GM23248 (cell line): ENCODE measurements around the gene CCL23. TPM values are rescaled to one million over a fixed set of nuclear protein-coding genes. Genes with fewer than 3 reads are reported as not detected.

Experiments used
- DNase-seq: peaks from one replicate; pipeline ENCODE4 v3.0.0-alpha.2; 2015
- H2AFZ ChIP-seq: fragments of 200-600 bp; sonication (generic); 2 replicates; pipeline ENCODE4 v1.6.1; 2016; ENCODE audit warnings: antibody characterized with exemption
- H3F3A ChIP-seq: fragments of 200-600 bp; sonication (generic); 2 replicates; pipeline ENCODE4 v1.6.1; 2016; ENCODE audit warnings: mild to moderate bottlenecking, antibody characterized with exemption, mixed run types; ENCODE audit not compliant: insufficient read depth
- H3K27ac ChIP-seq: fragments of 200-600 bp; sonication (generic); 2 replicates; pipeline ENCODE4 v1.5.1; 2016; ENCODE audit warnings: mild to moderate bottlenecking
- H3K27me3 ChIP-seq: fragments of 200-600 bp; sonication (generic); replicated peaks from 2 replicates; pipeline ENCODE4 v1.6.1; 2016; ENCODE audit warnings: mild to moderate bottlenecking; ENCODE audit not compliant: insufficient read depth
- H3K36me3 ChIP-seq: fragments of 200-600 bp; sonication (generic); 2 replicates; pipeline ENCODE4 v1.6.1; 2016; ENCODE audit warnings: low read depth, mild to moderate bottlenecking
- H3K4me1 ChIP-seq: fragments of 200-600 bp; sonication (generic); 2 replicates; pipeline ENCODE4 v1.6.1; 2016; ENCODE audit warnings: mild to moderate bottlenecking; ENCODE audit not compliant: insufficient read depth
- H3K4me2 ChIP-seq: fragments of 200-600 bp; sonication (generic); one replicate; pipeline ENCODE4 v1.6.1; 2016; ENCODE audit warnings: mild to moderate bottlenecking; ENCODE audit not compliant: unreplicated experiment
- H3K4me3 ChIP-seq: fragments of 200-600 bp; sonication (generic); 2 replicates; pipeline ENCODE4 v1.5.1; 2016; ENCODE audit warnings: mild to moderate bottlenecking
- H3K79me2 ChIP-seq: fragments of 200-600 bp; sonication (generic); 2 replicates; pipeline ENCODE4 v1.6.1; 2016; ENCODE audit warnings: mild to moderate bottlenecking; ENCODE audit not compliant: insufficient read depth
- H3K9ac ChIP-seq: fragments of 200-600 bp; sonication (generic); 2 replicates; pipeline ENCODE4 v1.6.1; 2016; ENCODE audit warnings: mild to moderate bottlenecking
- H3K9me2 ChIP-seq: fragments of 200-600 bp; sonication (generic); 2 replicates; pipeline ENCODE4 v1.6.1; 2016; ENCODE audit warnings: mixed run types, mild to moderate bottlenecking, moderate library complexity; ENCODE audit not compliant: insufficient read depth
- H3K9me3 ChIP-seq: fragments of 200-600 bp; sonication (generic); one replicate; pipeline ENCODE4 v1.6.1; 2017; ENCODE audit warnings: low read depth
- H4K20me1 ChIP-seq: fragments of 200-600 bp; sonication (generic); 2 replicates; pipeline ENCODE4 v1.6.0; 2016; ENCODE audit not compliant: insufficient read depth
- EZH2 ChIP-seq: fragments of 200-600 bp; sonication (generic); IDR thresholded peaks from 2 replicates; pipeline ENCODE4 v1.6.1; 2018; ENCODE audit warnings: antibody characterized with exemption, mild to moderate bottlenecking; ENCODE audit not compliant: insufficient read depth, poor library complexity, severe bottlenecking
- EZH2phosphoT487 ChIP-seq: fragments of 200-600 bp; sonication (generic); IDR thresholded peaks from 2 replicates; pipeline ENCODE4 v1.6.1; 2018; ENCODE audit warnings: antibody characterized with exemption, moderate library complexity, mild to moderate bottlenecking, low read depth; ENCODE audit not compliant: insufficient read depth
- WGBS, 2 experiments: methylation state at CpG; one replicate each; pipeline ENCODE4 v1.1.6; 2015 to 2017; ENCODE audit warnings: low lambda C conversion rate in 2 of 2, low coverage in 1 of 2; ENCODE audit errors: missing lambda C conversion rate in 2 of 2; 5-methylcytosine and 5-hydroxymethylcytosine counted together
- in situ Hi-C: fragments of 300-500 bp; cut with MboI; formaldehyde crosslinking; loops from 2 replicates; pipeline ENCODE4 v1.15.0; 2020
- polyA plus RNA-seq: library from polyadenylated mRNA; unstranded; fragments of >200 nt; fragmentation: Nextera tagmentation; extraction: Ambion mirVana; gene quantifications from 2 replicates; pipeline ENCODE4 v1.2.1, GENCODE V29; 2016
- total RNA-seq: library from RNA; depleted of rRNA; stranded (reverse); fragments of >200 nt; shearing (Covaris generic); gene quantifications from 2 replicates; pipeline ENCODE4 v1.2.3, GENCODE V29; 2014

The CCL23 gene
- total and polyA plus RNA-seq, 2 experiments from 2014 or later: not detected

DNA sequence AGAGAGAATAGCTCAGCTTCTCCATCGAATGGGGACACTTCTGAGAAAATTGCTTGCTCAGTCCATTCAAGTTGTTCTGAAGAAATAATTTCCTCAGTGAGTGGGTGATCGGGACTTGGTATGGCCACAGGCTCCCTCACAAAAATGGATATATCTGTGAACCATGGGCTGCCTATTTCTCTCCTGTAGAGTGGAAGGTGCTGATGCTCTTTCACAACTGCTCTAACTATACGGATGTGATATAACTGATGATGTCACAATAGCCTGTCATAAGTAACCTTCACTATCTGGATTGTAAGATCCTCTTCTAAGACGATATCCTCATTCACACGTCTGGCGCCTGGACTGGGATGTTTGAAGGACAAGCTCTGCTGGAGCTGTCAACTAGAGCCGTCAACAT lies 41.6 kb upstream of the CCL23 start:
- Histone ChIP-seq H3K9ac (no peak overlapping the region), H3K9me3 (no peaks in the 10 kb centered on the region), H3K36me3 (no peaks in the 10 kb centered on the region), H3K9me2 (no peaks in the 10 kb centered on the region), H3K27me3 (no peaks in the 10 kb centered on the region; the same call in 1 of the 2 replicates), H3F3A (no peaks in the 10 kb centered on the region), H3K79me2 (no peaks in the 10 kb centered on the region), H3K4me2 (no peak overlapping the region), H3K4me3 (no peak overlapping the region), H3K4me1 (no peaks in the 10 kb centered on the region), H3K27ac (no peak overlapping the region), H4K20me1 (no peaks in the 10 kb centered on the region), H2AFZ (no peak overlapping the region)
- no peak for DNase-seq
- 33 to 40% methylated on average over 7 of the region's 7 CpGs for WGBS, 2 experiments
- in situ Hi-C loops: no loop called here
- TF ChIP-seq EZH2: no peak
- TF ChIP-seq EZH2phosphoT487: no peak

DNA sequence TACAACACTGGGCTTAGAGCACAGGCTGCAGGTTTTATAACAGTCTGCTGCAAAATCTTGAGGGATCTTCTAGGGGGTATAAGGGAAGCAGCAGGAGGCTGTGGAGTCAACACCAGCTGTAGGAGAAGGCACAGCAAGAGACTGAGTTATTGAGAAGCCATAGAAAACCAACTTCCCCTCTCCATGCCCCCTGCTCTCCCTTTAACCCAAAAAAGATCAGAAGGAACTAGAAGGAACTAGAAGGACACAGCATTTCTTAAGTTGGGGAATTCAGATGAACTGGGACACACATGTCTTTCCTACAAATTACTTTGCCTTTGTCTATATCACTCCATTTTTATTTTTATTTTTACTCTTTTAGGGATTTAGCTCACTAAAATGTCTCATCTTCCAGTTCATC lies 40.1 kb upstream of the CCL23 start:
- Histone ChIP-seq H3K9me3 (no peaks in the 10 kb centered on the region), H4K20me1 (no peaks in the 10 kb centered on the region), H3K27me3 (no peaks in the 10 kb centered on the region; the same call in 1 of the 2 replicates), H3K9ac (no peak overlapping the region), H3K79me2 (no peaks in the 10 kb centered on the region), H3K27ac (no peak overlapping the region), H3K36me3 (no peaks in the 10 kb centered on the region), H3K4me1 (no peaks in the 10 kb centered on the region), H3K4me3 (no peak overlapping the region), H3K4me2 (no peak overlapping the region), H2AFZ (no peak overlapping the region), H3F3A (no peaks in the 10 kb centered on the region), H3K9me2 (no peaks in the 10 kb centered on the region)
- DNase-seq: no peak
- TF ChIP-seq EZH2phosphoT487 (no peak), EZH2 (no peak)
- in situ Hi-C loops: no loop called here

DNA sequence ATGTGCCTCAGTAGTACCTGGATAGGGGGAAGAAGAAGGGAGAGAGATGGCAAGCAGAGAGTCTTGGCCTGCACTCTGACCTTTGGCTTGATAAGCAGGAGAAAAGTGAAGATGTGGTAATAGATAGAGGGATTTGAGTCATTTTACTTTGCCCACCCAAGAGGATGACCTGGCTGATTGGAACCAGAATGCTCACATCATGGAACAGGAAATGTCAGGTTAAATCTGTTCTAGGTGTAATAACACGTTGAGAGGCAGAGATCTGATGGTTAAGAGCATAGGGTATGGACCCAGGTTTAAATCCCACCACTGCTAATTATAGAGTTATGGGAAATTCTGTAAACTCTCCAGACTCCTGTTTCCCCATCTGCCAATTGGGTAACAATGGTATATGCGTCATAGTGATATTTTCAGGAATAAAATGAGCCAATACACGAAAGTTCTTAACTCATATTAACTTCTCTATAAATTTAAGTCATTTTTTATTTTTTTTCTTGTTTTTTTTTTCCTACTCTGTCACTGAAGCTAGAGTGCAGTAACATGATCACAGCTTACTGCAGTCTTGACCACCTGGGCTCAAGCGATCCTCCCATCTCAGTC lies 38.2 kb upstream of the CCL23 start:
- Histone ChIP-seq H3K9ac (no peak overlapping the region), H3K27ac (no peak overlapping the region), H4K20me1 (no peaks in the 10 kb centered on the region), H3K9me3 (no peaks in the 10 kb centered on the region), H3K4me2 (no peak overlapping the region), H3K9me2 (no peaks in the 10 kb centered on the region), H3F3A (no peaks in the 10 kb centered on the region), H3K4me3 (no peak overlapping the region), H3K36me3 (no peaks in the 10 kb centered on the region), H3K4me1 (no peaks in the 10 kb centered on the region), H3K27me3 (no peaks in the 10 kb centered on the region), H2AFZ (no peak overlapping the region), H3K79me2 (no peaks in the 10 kb centered on the region)
- WGBS, 2 experiments: 35 to 38% methylated on average over 4 of the region's 4 CpGs
- no peak for DNase-seq
- in situ Hi-C loops: no loop called here
- TF ChIP-seq EZH2 (no peak), EZH2phosphoT487 (no peak)

- Histone ChIP-seq H3K9ac (no peak overlapping the region), H3K9me2 (no peaks in the 10 kb centered on the region), H3K36me3 (no peaks in the 10 kb centered on the region), H3K4me1 (no peaks in the 10 kb centered on the region), H3K4me3 (no peak overlapping the region), H4K20me1 (no peaks in the 10 kb centered on the region), H3K27me3 (no peaks in the 10 kb centered on the region), H3K79me2 (no peaks in the 10 kb centered on the region), H3F3A (no peaks in the 10 kb centered on the region), H3K9me3 (no peaks in the 10 kb centered on the region), H3K4me2 (no peak overlapping the region), H3K27ac (no peak overlapping the region), H2AFZ (no peak overlapping the region)
- 7 to 11% methylated on average over 2 of the region's 2 CpGs for WGBS, 2 experiments
- TF ChIP-seq EZH2: no peak
- TF ChIP-seq EZH2phosphoT487: no peak
- in situ Hi-C loops: no loop called here
- DNase-seq: no peak
These were observed 37.4 kb upstream of the CCL23 start for GRCh38 chr17:36055171-36055570.

DNA sequence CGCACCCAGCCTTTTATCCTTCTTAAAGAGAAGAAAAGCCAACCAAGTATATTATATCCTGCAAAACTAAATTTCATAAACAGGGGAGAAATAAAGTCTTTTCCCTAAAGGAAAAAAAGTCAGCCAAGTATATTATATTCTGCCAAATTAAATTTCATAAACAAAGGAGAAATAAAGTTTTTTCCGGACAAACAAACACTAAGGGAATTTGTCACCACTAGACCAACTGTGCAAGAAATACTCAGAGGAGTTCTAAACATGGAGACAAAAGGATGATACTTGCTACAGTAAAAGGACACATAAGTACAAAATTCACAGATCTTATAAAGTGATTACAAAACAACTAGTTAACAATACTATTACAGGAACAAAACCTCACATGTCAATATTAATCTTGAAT lies 31.9 kb upstream of the CCL23 start:
- no peaks in the 10 kb centered on the region for H3K9me3 ChIP-seq
- H2AFZ ChIP-seq: no peak overlapping the region
- no peak overlapping the region for H3K27ac ChIP-seq
- no peak overlapping the region for H3K4me3 ChIP-seq
- H3K9ac ChIP-seq: no peak overlapping the region
- 70 to 79% methylated on average over 2 of the region's 2 CpGs for WGBS, 2 experiments
- TF ChIP-seq EZH2: no peak
- TF ChIP-seq EZH2phosphoT487: no peak
- H3K4me1 ChIP-seq: no peaks in the 10 kb centered on the region
- in situ Hi-C loops: no loop called here
- no peaks in the 10 kb centered on the region for H4K20me1 ChIP-seq
- no peaks in the 10 kb centered on the region for H3F3A ChIP-seq
- no peak for DNase-seq
- no peaks in the 10 kb centered on the region for H3K27me3 ChIP-seq
- H3K4me2 ChIP-seq: no peak overlapping the region
- H3K36me3 ChIP-seq: no peaks in the 10 kb centered on the region
- no peaks in the 10 kb centered on the region for H3K9me2 ChIP-seq
- H3K79me2 ChIP-seq: no peaks in the 10 kb centered on the region
